Stimulated activated CD4-positive, alpha-beta T cell treated with anti-CD3 and anti-CD28 coated beads, Interleukin-2, amount 100 ng/mL, for 4 hours (primary cell): ENCODE results near the gene NOM1.

ENCODE experiments used
- DNase-seq: peaks from one replicate; pipeline ENCODE4 v3.0.0-alpha.2; 2020; ENCODE audit warnings: low read depth

Gene NOM1

GRCh38 chr7:156984174-156984891, 34.8 kb downstream of the NOM1 start:
- no peak for DNase-seq

GRCh38 chr7:156985101-156985992, 35.8 kb downstream of the NOM1 start:
- no peak for DNase-seq

GRCh38 chr7:156986378-156986777, 36.9 kb downstream of the NOM1 start:
- DNase-seq: no peak

GRCh38 chr7:156988343-156989185, 39.1 kb downstream of the NOM1 start:
- DNase-seq: no peak

GRCh38 chr7:156989766-156990535, 40.4 kb downstream of the NOM1 start:
- DNase-seq: no peak

- no peak for DNase-seq
These were observed 43.8 kb downstream of the NOM1 start for GRCh38 chr7:156993021-156993924.

- DNase-seq: no peak
These were observed 44.4 kb downstream of the NOM1 start for GRCh38 chr7:156993925-156994235.

DNA sequence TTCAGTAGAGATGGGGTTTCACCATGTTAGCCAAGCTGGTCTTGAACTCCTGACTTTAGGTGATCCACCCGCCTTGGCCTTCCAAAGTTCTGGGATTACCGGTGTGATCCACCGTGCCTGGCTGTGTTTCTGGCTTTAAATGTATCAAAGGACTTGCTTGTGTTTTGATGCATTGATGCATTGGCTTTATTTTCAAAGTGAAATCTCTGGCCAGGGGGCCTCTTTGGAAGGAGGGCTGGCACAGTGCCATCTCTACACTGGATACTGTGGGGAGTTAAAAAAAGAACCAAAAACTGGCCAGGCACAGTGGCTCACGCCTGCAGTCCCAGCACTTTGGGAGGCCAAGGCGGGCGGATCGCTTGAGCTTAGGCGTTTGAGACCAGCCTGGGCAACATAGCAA, 44.9 kb downstream of the NOM1 start:
- no peak for DNase-seq

DNA sequence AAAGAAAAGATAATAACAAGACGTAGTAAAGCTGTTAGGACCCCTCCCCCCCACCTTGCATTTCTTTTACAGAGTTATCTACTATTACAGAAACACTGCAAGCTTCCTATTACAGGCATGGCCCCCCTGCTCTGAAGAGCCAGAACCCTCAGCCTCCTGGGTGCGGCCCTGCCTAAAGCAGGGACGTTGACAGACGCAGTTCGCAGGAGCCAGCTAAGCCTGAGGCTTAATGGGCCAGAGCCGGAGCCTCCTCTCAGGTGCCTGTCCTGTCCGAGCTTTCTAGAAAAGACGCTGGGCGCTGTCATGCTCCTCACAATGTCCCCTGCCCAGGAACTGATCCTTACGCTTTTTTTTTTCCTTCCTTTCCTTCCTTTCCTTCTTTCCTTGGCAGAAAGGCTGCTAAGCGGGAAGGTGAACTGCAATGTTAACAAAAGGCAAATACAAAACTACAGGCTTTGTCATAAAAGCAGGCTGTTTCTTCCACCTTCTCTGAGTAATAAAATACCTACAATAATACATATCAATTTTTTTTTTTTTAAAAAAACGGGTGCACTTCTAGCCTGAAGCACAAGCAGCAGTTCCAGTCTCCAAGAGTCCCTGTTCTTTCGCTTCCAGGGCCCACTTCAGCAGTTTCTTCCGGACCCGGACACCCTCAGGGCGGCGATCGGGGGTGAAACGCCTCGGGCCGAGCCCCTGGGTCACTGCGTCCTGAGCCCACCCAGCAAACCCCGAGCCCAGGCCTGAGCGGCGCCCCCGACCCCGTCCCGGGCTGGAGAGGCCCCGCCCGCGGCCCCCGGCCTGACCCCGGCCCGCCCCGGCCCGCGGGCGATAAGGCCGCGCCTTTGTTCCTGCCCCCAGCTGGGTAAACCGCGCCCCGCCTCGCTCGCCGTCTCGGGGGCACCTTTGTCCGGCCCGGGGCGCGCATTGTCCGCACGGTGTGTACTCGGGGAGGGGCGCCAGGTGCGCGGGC, 49.8 kb downstream of the NOM1 start:
- DNase-seq: no peak

DNA sequence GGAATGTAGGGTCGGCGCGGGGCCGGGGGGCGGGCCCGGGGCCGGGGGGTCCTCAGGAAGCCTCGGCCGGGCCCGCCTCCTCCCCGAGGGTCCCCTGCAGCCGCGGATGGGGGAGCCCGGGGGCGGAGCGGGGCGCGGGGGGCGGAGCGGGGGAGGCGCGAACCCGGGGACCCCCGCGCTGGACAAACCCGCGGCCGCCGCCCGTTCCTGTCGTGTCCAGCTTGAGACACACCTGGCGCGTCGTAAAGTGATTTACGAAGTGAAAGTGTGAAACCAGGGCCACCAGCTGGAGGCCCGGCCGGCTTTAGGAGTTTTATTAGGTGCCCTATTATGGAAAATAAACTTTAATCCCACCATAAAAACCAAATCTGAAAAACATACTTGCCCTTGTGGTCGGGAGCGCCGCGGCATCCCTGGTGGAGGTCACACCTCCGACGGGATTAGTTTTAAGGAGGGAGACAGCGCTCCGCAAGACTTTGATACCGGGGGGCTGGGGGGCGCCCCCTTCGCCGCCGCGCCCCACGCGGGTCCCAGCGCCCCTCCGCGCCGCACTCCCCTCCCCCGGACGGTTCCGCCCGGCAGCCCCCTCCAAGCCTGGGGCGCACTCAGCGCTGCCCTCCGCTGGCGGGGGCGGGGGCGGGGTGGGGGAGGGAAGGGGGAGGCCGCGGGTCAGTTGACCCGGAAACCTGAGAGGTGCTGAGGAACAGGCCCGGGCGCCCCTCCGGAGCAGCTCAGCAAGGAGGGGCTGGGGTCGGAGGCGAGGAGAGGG, 50.6 kb downstream of the NOM1 start:
- DNase-seq: no peak

GRCh38 chr7:157000741-157001653, 51.5 kb downstream of the NOM1 start:
- DNase-seq: no peak

DNA sequence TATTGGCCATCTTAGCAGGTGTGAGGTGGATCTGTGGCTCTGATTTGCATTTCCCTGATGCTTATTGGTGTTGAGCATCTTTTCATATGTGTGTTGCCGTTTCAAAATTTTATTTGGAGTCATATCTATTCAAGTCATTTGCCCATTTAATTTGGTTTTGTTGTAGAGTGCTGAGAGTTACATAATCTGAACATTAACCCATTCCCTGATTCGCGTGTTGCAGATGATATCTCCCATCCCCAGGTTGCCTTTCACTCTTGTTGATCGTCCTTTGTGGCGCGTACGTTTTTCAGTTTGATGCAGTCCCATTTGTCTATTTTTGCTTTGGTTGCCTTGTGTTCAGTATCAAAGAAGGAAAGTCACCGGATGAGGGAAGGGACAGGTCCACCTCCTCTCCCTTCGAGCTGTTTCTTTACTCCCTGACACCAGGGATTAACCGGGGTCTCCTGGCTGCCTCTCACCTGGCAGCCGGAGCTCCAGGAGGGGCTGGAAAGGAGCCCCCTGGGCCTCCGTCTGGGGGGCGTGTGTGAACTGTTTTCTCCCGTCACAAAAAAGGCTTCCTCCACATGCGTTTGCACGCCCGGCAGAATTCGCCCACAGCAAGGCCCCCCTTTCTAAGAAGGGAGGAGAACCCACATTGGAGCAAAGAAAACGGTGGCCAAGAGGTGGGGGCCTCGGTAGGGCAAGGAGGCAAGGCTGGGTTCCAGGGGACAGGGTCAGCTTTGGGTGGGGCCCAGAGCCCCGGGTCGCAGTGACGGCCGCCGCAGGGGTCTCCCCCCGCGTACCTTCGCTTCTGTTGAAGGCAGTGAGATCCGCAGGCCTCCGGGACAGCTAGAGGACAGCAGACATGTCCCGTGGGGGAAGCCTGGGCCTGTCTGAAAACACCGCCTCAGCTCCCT, 52.7 kb downstream of the NOM1 start:
- DNase-seq: no peak

DNA sequence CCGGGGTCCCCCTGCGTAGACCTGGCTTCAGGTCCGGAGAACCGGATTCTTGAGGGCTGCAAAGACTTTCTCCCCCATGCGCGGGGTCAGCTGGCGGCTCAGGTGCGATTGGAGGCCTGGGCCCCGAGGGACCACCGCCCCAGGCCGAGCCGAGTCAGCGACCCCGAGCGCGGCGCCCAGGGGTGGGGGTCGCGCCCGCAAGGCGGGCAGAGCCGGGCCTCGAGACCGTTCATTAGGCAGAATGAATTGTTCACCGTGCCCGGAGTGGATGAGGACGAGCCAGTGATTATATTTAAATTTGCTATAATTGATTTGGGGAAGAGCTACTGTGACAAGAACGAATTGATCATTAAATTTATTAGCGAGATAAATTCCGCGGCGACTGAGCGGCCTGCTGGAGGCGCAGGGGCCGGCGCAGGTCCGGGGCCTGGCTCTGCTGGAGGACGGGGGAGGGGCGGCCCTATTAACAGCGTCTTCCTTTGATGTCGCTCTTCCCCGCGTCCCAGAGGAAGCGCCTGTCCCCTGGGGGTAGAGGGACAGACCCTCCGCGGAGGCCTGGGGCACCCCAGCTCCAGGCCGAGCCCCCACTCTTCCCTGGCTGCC, 53.4 kb downstream of the NOM1 start:
- no peak for DNase-seq

- no peak for DNase-seq
These were observed 53.9 kb downstream of the NOM1 start for GRCh38 chr7:157003445-157003755.

GRCh38 chr7:157003756-157004520, 54.4 kb downstream of the NOM1 start:
- DNase-seq: no peak
